Epithelial cell of proximal tubule (primary cell): ENCODE measurements around the gene SCN7A. TPM values are rescaled to one million over a fixed set of nuclear protein-coding genes. Genes with fewer than 3 reads are reported as not detected.
A peak's percentile ranks its signal among the peaks of the same experiment; 100 is the strongest.

Experiments
- DNase-seq: peaks from one replicate; pipeline ENCODE4 v3.0.0-alpha.2; 2011; ENCODE audit warnings: low read depth
- H3K4me3 ChIP-seq: 2 replicates; pipeline ENCODE4 v1.5.1; 2011; ENCODE audit warnings: low read depth, mild to moderate bottlenecking, low read length
- CTCF ChIP-seq: conservative IDR thresholded peaks from 2 replicates; pipeline ENCODE4 v1.5.1; 2012; ENCODE audit warnings: low read depth, mild to moderate bottlenecking, low read length
- total RNA-seq: library from RNA; depleted of rRNA; stranded (reverse); fragments of >200 nt; gene quantifications from 2 replicates; pipeline ENCODE4 v1.2.3, GENCODE V29; 2015

The SCN7A gene
- total RNA-seq, 1 donor from 2014 or later, result 1.3 TPM

- no peak for TF ChIP-seq CTCF
- no peak for DNase-seq
Measured at GRCh38 chr2:166375736-166376487, 118.1 kb downstream of the SCN7A start, which contains the start of gene SCN9A. TSS of gene SCN9A (minus strand) at chr2:166375944. CDS start at chr2:166311756, 64,188 bp downstream.

GRCh38 chr2:166375195-166375735 lies 118.8 kb downstream of the SCN7A start:
- no peak for DNase-seq
- peak overlapping the region; percentile 69 for H3K4me3 ChIP-seq
- TF ChIP-seq CTCF, result no peak

More at GRCh38 chr2:166375736-166376487, 118.1 kb downstream of the SCN7A start, which contains the start of gene SCN9A:
- H3K4me3 ChIP-seq, result peak within 1 kb of the TSS; percentile 69

- TF ChIP-seq CTCF, result no peak
- DNase-seq, result no peak
- no peak overlapping the region for H3K4me3 ChIP-seq
Measured at GRCh38 chr2:166373951-166374350, 120.1 kb downstream of the SCN7A start.

GRCh38 chr2:166373539-166373938 lies 120.5 kb downstream of the SCN7A start:
- no peak for TF ChIP-seq CTCF
- no peak for DNase-seq
- no peak overlapping the region for H3K4me3 ChIP-seq

GRCh38 chr2:166373105-166373504 lies 120.9 kb downstream of the SCN7A start:
- no peak for DNase-seq
- TF ChIP-seq CTCF, result no peak
- no peak overlapping the region for H3K4me3 ChIP-seq

GRCh38 chr2:166372046-166372445 lies 122.0 kb downstream of the SCN7A start:
- DNase-seq, result no peak
- no peak for TF ChIP-seq CTCF
- H3K4me3 ChIP-seq, result no peak overlapping the region
